Prostate gland (tissue), 2 donors: ENCODE measurements around the gene AK9. TPM values are rescaled to one million over a fixed set of nuclear protein-coding genes. Genes with fewer than 3 reads are reported as not detected.

Experiments used
- DNase-seq: peaks from one replicate; pipeline ENCODE4 v3.0.0-alpha.2; 2019; ENCODE audit warnings: low spot score
- H3K27ac ChIP-seq, 2 donors: fragments of 200-600 bp; sonication (generic); 2 replicates each; pipeline ENCODE4 v1.5.1; 2017 to 2019
- H3K27me3 ChIP-seq: fragments of 200-600 bp; sonication (generic); replicated peaks from 2 replicates; pipeline ENCODE4 v1.5.1; 2019; ENCODE audit not compliant: insufficient read depth
- H3K36me3 ChIP-seq, 2 donors: fragments of 200-600 bp; sonication (generic); 1 replicate in 1 of 2; 2 replicates in 1 of 2; pipeline versions ENCODE4 v1.5.1 to v1.8.1; 2017 to 2019
- H3K4me1 ChIP-seq: fragments of 200-600 bp; sonication (generic); replicated peaks from 2 replicates; pipeline ENCODE4 v1.5.1; 2019
- H3K4me3 ChIP-seq, 2 donors: fragments of 200-600 bp; sonication (generic); 2 replicates each; pipeline ENCODE4 v1.5.1; 2017 to 2019
- H3K9me3 ChIP-seq: fragments of 200-600 bp; sonication (generic); 2 replicates; pipeline ENCODE4 v1.5.1; 2017
- CTCF ChIP-seq, 4 experiments: fragments of 200-600 bp in 2 of 4; fragments of 450-650 bp in 2 of 4; sonication (generic) in 2 of 4; IDR thresholded peaks; 1 replicate in 3 of 4; 2 replicates in 1 of 4; pipeline ENCODE4 v1.5.1; 2016 to 2019; ENCODE audit warnings: antibody characterized with exemption in 4 of 4, mild to moderate bottlenecking in 2 of 4, moderate library complexity in 2 of 4
- POLR2A ChIP-seq: fragments of 450-650 bp; IDR thresholded peaks from one replicate; pipeline ENCODE4 v1.6.1; 2016; ENCODE audit warnings: antibody characterized with exemption, mild to moderate bottlenecking
- POLR2AphosphoS5 ChIP-seq: sonication (generic); formaldehyde crosslinking; IDR thresholded peaks from one replicate; pipeline ENCODE4 v1.6.1; 2017; ENCODE audit warnings: antibody characterized with exemption
- WGBS: methylation state at CpG from one replicate; pipeline ENCODE4 v1.1.5; 2018; 5-methylcytosine and 5-hydroxymethylcytosine counted together
- intact Hi-C: fragments of 100-400 bp; cut with DNase I; formaldehyde crosslinking; loops from one replicate; pipeline ENCODE4 v1.14.2; 2022
- total RNA-seq, 2 donors: library from RNA; depleted of rRNA; stranded (reverse); fragments of >200 nt; gene quantifications; one replicate each; pipeline ENCODE4 v1.1.0, GENCODE V29; 2016

Gene AK9
- total RNA-seq, 2 donors from 2014 or later = 4.5 to 22.0 TPM

DNA sequence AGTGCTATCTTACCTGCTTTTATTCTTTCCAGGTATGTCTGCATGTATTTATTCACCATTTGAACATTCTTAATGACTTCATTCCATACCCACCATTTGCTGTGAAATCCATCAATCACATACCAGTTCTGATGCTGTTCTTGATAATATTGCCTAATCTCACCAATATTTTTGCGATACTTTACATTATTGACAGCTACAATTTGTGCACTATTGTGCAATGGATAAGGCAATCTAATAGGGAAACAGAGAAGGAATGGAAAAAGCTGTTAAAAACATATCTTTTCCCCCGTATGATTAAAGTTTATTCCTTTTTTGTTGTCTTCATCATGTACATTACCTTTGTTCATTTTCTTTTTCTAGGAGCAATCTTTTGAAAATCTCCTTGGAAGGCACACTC is 184.7 kb downstream of the AK9 start:
- no peak for DNase-seq
- H3K27ac ChIP-seq = no peak overlapping the region
- H3K27me3 ChIP-seq = no peaks in the 10 kb centered on the region
- H3K9me3 ChIP-seq = no peaks in the 10 kb centered on the region
- H3K4me3 ChIP-seq = no peak overlapping the region
- no peaks in the 10 kb centered on the region for H3K4me1 ChIP-seq
- 91% methylated on average over 2 of the region's 2 CpGs for WGBS
- intact Hi-C loops = no loop called here
- TF ChIP-seq POLR2A (no peak), CTCF (IDR thresholded peaks at IDR 0.05) (no peak)
- H3K36me3 ChIP-seq = no peaks in the 10 kb centered on the region

- TF ChIP-seq CTCF (IDR thresholded peaks at IDR 0.05) (no peak), POLR2AphosphoS5 (no peak), POLR2A (no peak)
- no peaks in the 10 kb centered on the region for H3K36me3 ChIP-seq
- peak overlapping the region in 1 of 2 donors; percentile 52 for H3K27ac ChIP-seq
- H3K27me3 ChIP-seq = no peaks in the 10 kb centered on the region
- intact Hi-C loops = no loop called here
- no peaks in the 10 kb centered on the region for H3K4me1 ChIP-seq
- no peaks in the 10 kb centered on the region for H3K9me3 ChIP-seq
- no peak for DNase-seq
- H3K4me3 ChIP-seq = no peak overlapping the region
- WGBS = 61% methylated on average over 10 of the region's 10 CpGs
These were observed 187.4 kb downstream of the AK9 start for GRCh38 chr6:109503327-109504224.

- TF ChIP-seq POLR2AphosphoS5 = no peak
- no peak for DNase-seq
- WGBS = 76% methylated on average over 2 of the region's 2 CpGs
These were observed 192.1 kb downstream of the AK9 start for GRCh38 chr6:109498936-109499335.

GRCh38 chr6:109498052-109498451 is 192.9 kb downstream of the AK9 start:
- Histone ChIP-seq H3K9me3 (no peaks in the 10 kb centered on the region), H3K36me3 (no peaks in the 10 kb centered on the region), H3K27ac (no peak overlapping the region), H3K27me3 (no peaks in the 10 kb centered on the region), H3K4me3 (no peak overlapping the region), H3K4me1 (no peaks in the 10 kb centered on the region)
- intact Hi-C loops = no loop called here
- TF ChIP-seq POLR2AphosphoS5 = no peak
- TF ChIP-seq CTCF (IDR thresholded peaks at IDR 0.05) = no peak
- no peak for TF ChIP-seq POLR2A
- WGBS = 84% methylated on average over 4 of the region's 4 CpGs
- no peak for DNase-seq

More at GRCh38 chr6:109498936-109499335, 192.1 kb downstream of the AK9 start:
- intact Hi-C loops = no loop called here
- no peaks in the 10 kb centered on the region for H3K4me1 ChIP-seq
- H3K27me3 ChIP-seq = no peaks in the 10 kb centered on the region
- no peaks in the 10 kb centered on the region for H3K36me3 ChIP-seq
- no peaks in the 10 kb centered on the region for H3K9me3 ChIP-seq
- no peak overlapping the region for H3K4me3 ChIP-seq
- no peak overlapping the region for H3K27ac ChIP-seq

DNA sequence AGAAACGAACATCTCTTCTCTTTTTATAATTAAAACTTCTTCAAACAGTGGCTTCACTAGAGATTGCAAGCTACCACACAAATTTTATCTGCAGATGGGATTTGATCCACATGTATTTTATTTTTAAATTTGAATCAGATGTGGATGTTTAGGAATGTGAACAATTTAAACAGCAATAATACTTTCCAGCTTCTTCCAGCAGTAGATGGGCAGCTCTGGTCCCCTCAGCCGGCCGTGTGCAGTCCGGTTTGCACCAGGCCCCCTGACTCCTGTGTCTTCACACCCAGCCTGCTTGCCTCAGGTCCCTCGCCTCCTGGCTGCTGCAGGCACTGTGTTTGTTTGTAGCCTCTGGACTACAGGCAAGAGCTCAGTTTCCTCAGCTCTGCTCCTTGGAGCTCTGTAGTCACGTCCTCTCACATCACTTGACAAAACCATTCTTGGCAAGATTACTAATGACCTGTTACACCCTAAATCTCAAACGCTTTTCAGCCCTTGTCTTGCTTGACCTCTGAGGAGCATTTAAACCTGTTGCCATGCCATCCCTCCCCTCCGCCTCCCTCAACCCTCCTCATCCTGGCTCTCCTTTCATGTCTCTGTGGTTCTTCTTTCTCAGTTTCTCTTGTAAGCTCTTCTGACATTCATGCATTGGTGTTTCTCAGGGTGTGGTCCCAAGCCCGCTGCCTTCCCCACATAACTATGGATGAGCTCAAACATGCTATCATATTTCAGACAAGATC is 194.8 kb downstream of the AK9 start:
- WGBS = 85% methylated on average over 9 of the region's 9 CpGs
- H3K36me3 ChIP-seq = no peaks in the 10 kb centered on the region
- no peaks in the 10 kb centered on the region for H3K27me3 ChIP-seq
- no peak for DNase-seq
- no peaks in the 10 kb centered on the region for H3K4me1 ChIP-seq
- TF ChIP-seq POLR2AphosphoS5 (no peak), POLR2A (no peak), CTCF (IDR thresholded peaks at IDR 0.05) (no peak)
- H3K4me3 ChIP-seq = no peak overlapping the region
- no peaks in the 10 kb centered on the region for H3K9me3 ChIP-seq
- intact Hi-C loops = no loop called here
- no peak overlapping the region for H3K27ac ChIP-seq
